HepG2 (cell line): ENCODE measurements around the gene FAM167B.

ENCODE experiments used
- CHD4 ChIP-seq: fragments of 200-600 bp; sonication (generic); IDR thresholded peaks from 2 replicates; pipeline ENCODE4 v1.7.0; 2017; ENCODE audit warnings: mild to moderate bottlenecking, low read length, borderline replicate concordance
- ELF4 ChIP-seq: sonication (generic); formaldehyde crosslinking; IDR thresholded peaks from 2 replicates; pipeline ENCODE4 v1.5.0; 2020; ENCODE audit warnings: missing genetic modification reagents, mild to moderate bottlenecking, moderate library complexity, borderline replicate concordance
- EP300 ChIP-seq, 3 experiments: sonication (generic) in 1 of 3; formaldehyde crosslinking in 1 of 3; IDR thresholded peaks; 2 replicates each; pipeline versions ENCODE4 v1.5.1 to v1.6.1; 2011 to 2020; ENCODE audit warnings: low read depth in 2 of 3, low read length in 2 of 3, borderline replicate concordance in 1 of 3, improper control_type of control experiment in 1 of 3, mild to moderate bottlenecking in 1 of 3, missing genetic modification reagents in 1 of 3, moderate library complexity in 1 of 3
- NR3C1 ChIP-seq: sonication (generic); formaldehyde crosslinking; IDR thresholded peaks from 2 replicates; pipeline ENCODE4 v1.4.0; 2020; ENCODE audit warnings: missing genetic modification reagents
- YEATS2 ChIP-seq: sonication (generic); formaldehyde crosslinking; IDR thresholded peaks from 2 replicates; pipeline ENCODE4 v1.4.0; 2020; ENCODE audit warnings: missing genetic modification reagents, borderline replicate concordance
- TF ChIP-seq, protein P1 (sequence below): sonication (generic); formaldehyde crosslinking; IDR thresholded peaks from 2 replicates; pipeline ENCODE4 v1.5.0; 2020; ENCODE audit warnings: mild to moderate bottlenecking, missing genetic modification reagents, moderate library complexity

DNA sequence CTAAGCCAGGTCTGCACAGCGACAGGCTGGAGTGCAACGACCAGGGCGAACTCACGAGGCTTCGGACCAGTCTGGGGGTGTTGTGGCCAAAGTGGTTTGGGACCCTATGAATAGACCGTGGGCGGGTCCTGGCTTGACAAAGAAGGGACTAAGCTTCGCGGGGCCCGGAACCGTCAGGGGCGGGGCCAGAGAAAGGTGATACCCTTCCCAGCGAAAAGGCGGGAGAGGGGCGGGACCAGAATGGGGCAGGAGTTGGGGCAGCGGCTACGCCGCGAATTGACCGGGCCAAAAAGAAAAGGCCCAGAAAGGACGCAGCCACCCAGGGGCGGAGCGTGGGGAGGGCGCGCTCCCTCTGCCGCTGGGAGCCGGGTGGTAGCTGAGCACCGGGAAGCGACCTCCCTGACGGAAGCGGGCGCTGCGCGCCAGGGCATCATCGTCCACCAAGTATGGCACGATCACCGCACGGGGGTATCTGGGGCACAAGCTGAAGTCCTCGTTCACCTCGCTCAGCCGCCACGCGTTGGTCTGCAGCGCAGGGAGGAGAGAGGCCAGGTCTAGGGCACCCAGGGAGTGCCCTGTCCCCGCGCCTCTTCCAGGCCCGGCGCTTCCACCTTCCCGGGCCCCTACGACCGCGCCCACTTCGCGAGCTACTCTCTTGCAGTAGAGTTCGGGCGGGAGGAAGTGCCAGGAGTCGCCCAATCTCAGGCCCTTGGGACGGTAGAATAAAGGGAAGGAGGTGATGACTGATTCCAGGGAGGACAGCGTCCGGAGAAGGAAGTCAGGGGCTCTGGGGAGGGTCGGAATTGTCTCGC lies 6.7 kb upstream of the FAM167B start:
- TF ChIP-seq EP300 (IDR thresholded peaks at IDR 0.05; ENCODE audit: low read depth in 2 of 2, low read length in 2 of 2) (no peak), EP300 (CRISPR knock-in tag; IDR thresholded peaks at IDR 0.05; ENCODE audit: borderline replicate concordance) (no peak), NR3C1 (CRISPR knock-in tag) (no peak), YEATS2 (CRISPR knock-in tag) (no peak), CHD4 (no peak), ELF4 (CRISPR knock-in tag) (no peak)
- TF ChIP-seq, protein P1, sequence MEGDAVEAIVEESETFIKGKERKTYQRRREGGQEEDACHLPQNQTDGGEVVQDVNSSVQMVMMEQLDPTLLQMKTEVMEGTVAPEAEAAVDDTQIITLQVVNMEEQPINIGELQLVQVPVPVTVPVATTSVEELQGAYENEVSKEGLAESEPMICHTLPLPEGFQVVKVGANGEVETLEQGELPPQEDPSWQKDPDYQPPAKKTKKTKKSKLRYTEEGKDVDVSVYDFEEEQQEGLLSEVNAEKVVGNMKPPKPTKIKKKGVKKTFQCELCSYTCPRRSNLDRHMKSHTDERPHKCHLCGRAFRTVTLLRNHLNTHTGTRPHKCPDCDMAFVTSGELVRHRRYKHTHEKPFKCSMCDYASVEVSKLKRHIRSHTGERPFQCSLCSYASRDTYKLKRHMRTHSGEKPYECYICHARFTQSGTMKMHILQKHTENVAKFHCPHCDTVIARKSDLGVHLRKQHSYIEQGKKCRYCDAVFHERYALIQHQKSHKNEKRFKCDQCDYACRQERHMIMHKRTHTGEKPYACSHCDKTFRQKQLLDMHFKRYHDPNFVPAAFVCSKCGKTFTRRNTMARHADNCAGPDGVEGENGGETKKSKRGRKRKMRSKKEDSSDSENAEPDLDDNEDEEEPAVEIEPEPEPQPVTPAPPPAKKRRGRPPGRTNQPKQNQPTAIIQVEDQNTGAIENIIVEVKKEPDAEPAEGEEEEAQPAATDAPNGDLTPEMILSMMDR (CRISPR knock-in tag) = no peak
